WTC11 (cell line): ENCODE data around the gene TBL1X. TPM values are rescaled to one million over a fixed set of nuclear protein-coding genes. Genes with fewer than 3 reads are reported as not detected.

Experiments used
- ATAC-seq: fragments of 200-7000 bp; cut with Tn5 transposase; 2 replicates; pipeline ENCODE4 v1.10.0; 2021; ENCODE audit warnings: mild to moderate bottlenecking, moderate library complexity
- CTCF ChIA-PET: fragments of 300-600 bp; sonication (Branson Sonifier 250); formaldehyde crosslinking; loops from one replicate; lab custom pipeline; 2021; ENCODE audit warnings: antibody characterized with exemption; lab: Charles Lee
- POLR2A ChIA-PET: fragments of 350-600 bp; sonication (Branson Sonifier 250); formaldehyde crosslinking; loops from one replicate; lab custom pipeline; 2021; ENCODE audit warnings: antibody characterized with exemption; lab: Charles Lee
- DNase-seq: peaks from one replicate; pipeline ENCODE4 v3.0.0; 2021; ENCODE audit warnings: low spot score
- H3K27ac Mint-ChIP-seq: 2 replicates; pipeline ENCODE4 v1.8.0; 2021; ENCODE audit warnings: mixed read lengths
- H3K27me3 Mint-ChIP-seq: 2 replicates; pipeline ENCODE4 v1.8.0; 2021; ENCODE audit warnings: low read depth, mild to moderate bottlenecking, moderate library complexity, mixed read lengths
- H3K36me3 Mint-ChIP-seq: 2 replicates; pipeline ENCODE4 v1.8.0; 2021; ENCODE audit warnings: mixed read lengths
- H3K4me1 Mint-ChIP-seq: 2 replicates; pipeline ENCODE4 v1.8.0; 2022; ENCODE audit warnings: mixed read lengths
- H3K4me3 Mint-ChIP-seq: 2 replicates; pipeline ENCODE4 v1.8.0; 2021; ENCODE audit warnings: mild to moderate bottlenecking, moderate library complexity, mixed read lengths
- H3K9me3 Mint-ChIP-seq: 2 replicates; pipeline ENCODE4 v1.8.0; 2021; ENCODE audit warnings: mixed read lengths
- AR ChIP-seq: fragments of 250-450 bp; sonication (Bioruptor Pico); IDR thresholded peaks from 2 replicates; pipeline ENCODE4 v1.9.0; 2021; ENCODE audit warnings: mild to moderate bottlenecking
- ATF1 ChIP-seq: sonication (generic); formaldehyde crosslinking; IDR thresholded peaks from 2 replicates; pipeline ENCODE4 v1.8.1; 2023; ENCODE audit warnings: mild to moderate bottlenecking, moderate library complexity, missing genetic modification reagents
- CTCF ChIP-seq: fragments of 200-600 bp; IDR thresholded peaks from 2 replicates; pipeline ENCODE4 v1.8.0; 2022; ENCODE audit warnings: antibody characterized with exemption
- ETV6 ChIP-seq: sonication (generic); formaldehyde crosslinking; IDR thresholded peaks from 2 replicates; pipeline ENCODE4 v1.8.1; 2022; ENCODE audit warnings: mild to moderate bottlenecking, missing genetic modification reagents
- FOXK1 ChIP-seq: sonication (generic); formaldehyde crosslinking; IDR thresholded peaks from 2 replicates; pipeline ENCODE4 v1.8.0; 2022; ENCODE audit warnings: mild to moderate bottlenecking, moderate library complexity, missing genetic modification reagents
- KAT7 ChIP-seq: sonication (generic); formaldehyde crosslinking; IDR thresholded peaks from 2 replicates; pipeline ENCODE4 v1.8.1; 2023; ENCODE audit warnings: missing genetic modification reagents, mild to moderate bottlenecking, borderline replicate concordance
- MLX ChIP-seq: sonication (generic); formaldehyde crosslinking; IDR thresholded peaks from 2 replicates; pipeline ENCODE4 v1.8.1; 2023; ENCODE audit warnings: mild to moderate bottlenecking, missing genetic modification reagents, moderate library complexity
- NFE2L1 ChIP-seq: sonication (generic); formaldehyde crosslinking; IDR thresholded peaks from 2 replicates; pipeline ENCODE4 v1.8.1; 2023; ENCODE audit warnings: missing genetic modification reagents
- NR1H2 ChIP-seq: sonication (generic); formaldehyde crosslinking; IDR thresholded peaks from 2 replicates; pipeline ENCODE4 v1.9.0; 2021; ENCODE audit warnings: mild to moderate bottlenecking, moderate library complexity, missing genetic modification reagents
- NR3C1 ChIP-seq: sonication (generic); formaldehyde crosslinking; conservative IDR thresholded peaks from 2 replicates; pipeline ENCODE4 v1.8.1; 2023; ENCODE audit warnings: low read depth, mild to moderate bottlenecking, missing genetic modification reagents
- SMAD3 ChIP-seq: sonication (generic); formaldehyde crosslinking; IDR thresholded peaks from 2 replicates; pipeline ENCODE4 v1.8.0; 2022; ENCODE audit warnings: missing genetic modification reagents, mild to moderate bottlenecking, borderline replicate concordance
- ZBTB43 ChIP-seq: sonication (generic); formaldehyde crosslinking; IDR thresholded peaks from 2 replicates; pipeline ENCODE4 v1.8.1; 2023; ENCODE audit warnings: mild to moderate bottlenecking, missing genetic modification reagents
- ZMAT4 ChIP-seq: fragments of 250-450 bp; sonication (Bioruptor Pico); IDR thresholded peaks from 2 replicates; pipeline ENCODE4 v1.9.0; 2021; ENCODE audit warnings: mild to moderate bottlenecking
- total RNA-seq: library from RNA; stranded (reverse); gene quantifications from 3 replicates; pipeline ENCODE4 v1.2.3, GENCODE V29; 2021
- TF ChIP-seq, protein P1 (sequence below): fragments of 250-450 bp; sonication (Bioruptor Pico); conservative IDR thresholded peaks from 2 replicates; pipeline ENCODE4 v1.9.0; 2021; ENCODE audit warnings: mild to moderate bottlenecking
- TF ChIP-seq, protein P2 (sequence below): sonication (generic); formaldehyde crosslinking; IDR thresholded peaks from 2 replicates; pipeline ENCODE4 v1.8.0; 2022; ENCODE audit warnings: mild to moderate bottlenecking, missing genetic modification reagents
- TF ChIP-seq, protein P3 (sequence below): sonication (generic); formaldehyde crosslinking; IDR thresholded peaks from 2 replicates; pipeline ENCODE4 v1.8.0; 2022; ENCODE audit warnings: mild to moderate bottlenecking, missing genetic modification reagents
- TF ChIP-seq, protein P4 (sequence below): sonication (generic); formaldehyde crosslinking; IDR thresholded peaks from 2 replicates; pipeline ENCODE4 v1.8.1; 2022; ENCODE audit warnings: mild to moderate bottlenecking, moderate library complexity, missing genetic modification reagents
- TF ChIP-seq, protein P5 (sequence below): sonication (generic); formaldehyde crosslinking; conservative IDR thresholded peaks from 2 replicates; pipeline ENCODE4 v1.8.1; 2023; ENCODE audit warnings: mild to moderate bottlenecking, low read depth, missing genetic modification reagents, moderate library complexity

The TBL1X gene
- total RNA-seq, 1 experiment from 2014 or later: 27.7 TPM

- TF ChIP-seq SMAD3 (CRISPR knock-in tag) (no peak), NFE2L1 (no peak), ETV6 (no peak), ZMAT4 (CRISPR knock-in tag) (no peak), NR1H2 (no peak), ZBTB43 (CRISPR knock-in tag) (no peak), KAT7 (CRISPR knock-in tag) (no peak)
- TF ChIP-seq, protein P1, sequence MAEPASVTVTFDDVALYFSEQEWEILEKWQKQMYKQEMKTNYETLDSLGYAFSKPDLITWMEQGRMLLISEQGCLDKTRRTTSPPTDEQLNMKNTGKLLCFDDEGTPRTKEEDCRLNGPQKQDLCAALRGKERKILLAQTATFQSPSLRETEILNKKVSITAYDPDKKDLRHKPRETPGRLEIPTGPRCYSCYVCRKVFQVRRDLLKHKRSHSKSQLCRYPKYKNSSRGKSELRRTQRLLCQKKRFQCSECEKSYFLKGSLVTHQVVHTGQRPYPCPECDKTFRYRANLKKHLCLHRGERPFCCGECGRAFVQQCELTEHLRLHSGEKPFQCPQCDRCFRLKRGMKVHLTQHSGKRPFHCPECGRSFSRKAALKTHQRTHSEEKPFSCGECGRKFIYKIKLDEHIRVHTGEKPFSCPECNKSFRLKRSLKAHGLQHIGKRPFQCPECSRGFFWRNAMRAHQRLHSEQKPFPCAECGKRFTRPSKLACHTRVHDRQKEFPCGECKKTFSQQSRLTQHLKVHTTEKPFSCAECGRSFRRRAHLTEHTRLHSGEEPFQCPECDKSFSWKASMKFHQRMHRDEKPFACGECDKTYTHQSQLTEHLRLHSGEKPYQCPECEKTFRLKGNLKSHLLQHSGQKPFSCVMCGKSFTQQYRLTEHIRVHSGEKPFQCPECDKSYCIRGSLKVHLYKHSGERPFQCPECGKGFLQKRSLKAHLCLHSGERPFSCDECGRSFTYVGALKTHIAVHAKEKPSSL: no peak
- TF ChIP-seq, protein P2, sequence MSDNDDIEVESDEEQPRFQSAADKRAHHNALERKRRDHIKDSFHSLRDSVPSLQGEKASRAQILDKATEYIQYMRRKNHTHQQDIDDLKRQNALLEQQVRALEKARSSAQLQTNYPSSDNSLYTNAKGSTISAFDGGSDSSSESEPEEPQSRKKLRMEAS (CRISPR knock-in tag): no peak
- TF ChIP-seq, protein P3, sequence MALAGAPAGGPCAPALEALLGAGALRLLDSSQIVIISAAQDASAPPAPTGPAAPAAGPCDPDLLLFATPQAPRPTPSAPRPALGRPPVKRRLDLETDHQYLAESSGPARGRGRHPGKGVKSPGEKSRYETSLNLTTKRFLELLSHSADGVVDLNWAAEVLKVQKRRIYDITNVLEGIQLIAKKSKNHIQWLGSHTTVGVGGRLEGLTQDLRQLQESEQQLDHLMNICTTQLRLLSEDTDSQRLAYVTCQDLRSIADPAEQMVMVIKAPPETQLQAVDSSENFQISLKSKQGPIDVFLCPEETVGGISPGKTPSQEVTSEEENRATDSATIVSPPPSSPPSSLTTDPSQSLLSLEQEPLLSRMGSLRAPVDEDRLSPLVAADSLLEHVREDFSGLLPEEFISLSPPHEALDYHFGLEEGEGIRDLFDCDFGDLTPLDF (CRISPR knock-in tag): no peak
- TF ChIP-seq, all 79 proteins: peak for 0
These were observed 200.3 kb downstream of the TBL1X start (continued) for GRCh38 chrX:9665113-9665512.

DNA sequence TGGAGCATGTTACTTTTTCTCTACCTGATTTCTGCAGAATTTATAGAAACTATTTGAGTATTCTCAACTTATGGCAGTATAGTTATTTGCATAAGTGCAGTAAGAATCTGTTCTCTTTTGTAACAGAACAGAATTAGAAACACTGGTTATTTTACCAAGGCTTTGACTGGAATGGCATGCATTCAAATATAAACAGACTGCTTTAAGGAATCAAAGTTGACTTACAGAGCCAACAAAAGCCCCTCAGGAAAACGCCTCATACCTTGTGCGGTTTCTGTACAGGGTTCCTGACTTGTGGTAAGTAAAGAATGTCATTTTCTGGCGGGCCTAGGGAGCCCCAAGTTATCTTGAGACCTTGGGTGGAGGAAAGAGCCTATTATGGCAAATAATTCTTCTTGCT is 203.7 kb downstream of the TBL1X start:
- CTCF ChIA-PET: no interaction called here
- H3K9me3 Mint-ChIP-seq: peaks cover 13% of the 10 kb centered on the region
- POLR2A ChIA-PET: no interaction called here
- no peak overlapping the region for H3K27ac Mint-ChIP-seq
- DNase-seq (no peak), ATAC-seq (no peak)
- no peak overlapping the region for H3K4me3 Mint-ChIP-seq
- peaks cover 16% of the 10 kb centered on the region for H3K36me3 Mint-ChIP-seq
- peaks cover 28% of the 10 kb centered on the region for H3K4me1 Mint-ChIP-seq
- H3K27me3 Mint-ChIP-seq: no peaks in the 10 kb centered on the region
- TF ChIP-seq MLX (CRISPR knock-in tag) (no peak), FOXK1 (no peak), ATF1 (CRISPR knock-in tag) (no peak), AR (CRISPR knock-in tag) (no peak), CTCF (no peak), NR3C1 (no peak)
- TF ChIP-seq, protein P4, sequence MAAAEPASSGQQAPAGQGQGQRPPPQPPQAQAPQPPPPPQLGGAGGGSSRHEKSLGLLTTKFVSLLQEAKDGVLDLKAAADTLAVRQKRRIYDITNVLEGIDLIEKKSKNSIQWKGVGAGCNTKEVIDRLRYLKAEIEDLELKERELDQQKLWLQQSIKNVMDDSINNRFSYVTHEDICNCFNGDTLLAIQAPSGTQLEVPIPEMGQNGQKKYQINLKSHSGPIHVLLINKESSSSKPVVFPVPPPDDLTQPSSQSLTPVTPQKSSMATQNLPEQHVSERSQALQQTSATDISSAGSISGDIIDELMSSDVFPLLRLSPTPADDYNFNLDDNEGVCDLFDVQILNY: no peak
- TF ChIP-seq, protein P5, sequence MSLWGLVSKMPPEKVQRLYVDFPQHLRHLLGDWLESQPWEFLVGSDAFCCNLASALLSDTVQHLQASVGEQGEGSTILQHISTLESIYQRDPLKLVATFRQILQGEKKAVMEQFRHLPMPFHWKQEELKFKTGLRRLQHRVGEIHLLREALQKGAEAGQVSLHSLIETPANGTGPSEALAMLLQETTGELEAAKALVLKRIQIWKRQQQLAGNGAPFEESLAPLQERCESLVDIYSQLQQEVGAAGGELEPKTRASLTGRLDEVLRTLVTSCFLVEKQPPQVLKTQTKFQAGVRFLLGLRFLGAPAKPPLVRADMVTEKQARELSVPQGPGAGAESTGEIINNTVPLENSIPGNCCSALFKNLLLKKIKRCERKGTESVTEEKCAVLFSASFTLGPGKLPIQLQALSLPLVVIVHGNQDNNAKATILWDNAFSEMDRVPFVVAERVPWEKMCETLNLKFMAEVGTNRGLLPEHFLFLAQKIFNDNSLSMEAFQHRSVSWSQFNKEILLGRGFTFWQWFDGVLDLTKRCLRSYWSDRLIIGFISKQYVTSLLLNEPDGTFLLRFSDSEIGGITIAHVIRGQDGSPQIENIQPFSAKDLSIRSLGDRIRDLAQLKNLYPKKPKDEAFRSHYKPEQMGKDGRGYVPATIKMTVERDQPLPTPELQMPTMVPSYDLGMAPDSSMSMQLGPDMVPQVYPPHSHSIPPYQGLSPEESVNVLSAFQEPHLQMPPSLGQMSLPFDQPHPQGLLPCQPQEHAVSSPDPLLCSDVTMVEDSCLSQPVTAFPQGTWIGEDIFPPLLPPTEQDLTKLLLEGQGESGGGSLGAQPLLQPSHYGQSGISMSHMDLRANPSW (CRISPR knock-in tag): no peak
